Osteocyte (in vitro differentiated cells): ENCODE results near the gene KRT82. TPM values are rescaled to one million over a fixed set of nuclear protein-coding genes. Genes with fewer than 3 reads are reported as not detected.
A peak's percentile ranks its signal among the peaks of the same experiment; 100 is the strongest.

Source experiments
- DNase-seq: peaks from one replicate; pipeline ENCODE4 v3.0.0; 2021; ENCODE audit warnings: mixed read lengths; ENCODE audit not compliant: unreplicated experiment; ENCODE audit errors: extremely low spot score
- H3K27ac Mint-ChIP-seq: one replicate; pipeline ENCODE4 v1.8.0; 2021; ENCODE audit warnings: mild to moderate bottlenecking, mixed read lengths; ENCODE audit not compliant: unreplicated experiment
- H3K27me3 Mint-ChIP-seq: one replicate; pipeline ENCODE4 v1.8.0; 2021; ENCODE audit warnings: mixed read lengths; ENCODE audit not compliant: unreplicated experiment
- H3K36me3 Mint-ChIP-seq: one replicate; pipeline ENCODE4 v1.8.0; 2021; ENCODE audit warnings: mixed read lengths; ENCODE audit not compliant: unreplicated experiment
- H3K4me1 Mint-ChIP-seq: one replicate; pipeline ENCODE4 v1.8.0; 2021; ENCODE audit warnings: mixed read lengths; ENCODE audit not compliant: unreplicated experiment
- H3K4me3 Mint-ChIP-seq: one replicate; pipeline ENCODE4 v1.8.0; 2021; ENCODE audit warnings: mild to moderate bottlenecking, moderate library complexity, mixed read lengths; ENCODE audit not compliant: unreplicated experiment
- H3K9me3 Mint-ChIP-seq: one replicate; pipeline ENCODE4 v1.8.0; 2021; ENCODE audit warnings: mixed read lengths; ENCODE audit not compliant: unreplicated experiment
- CTCF ChIP-seq: fragments of 200-600 bp; sonication (generic); IDR thresholded peaks from 2 replicates; pipeline ENCODE4 v1.5.0; 2021; ENCODE audit warnings: antibody characterized with exemption, mild to moderate bottlenecking, moderate library complexity
- total RNA-seq: library from RNA; stranded (reverse); gene quantifications from 2 replicates; pipeline ENCODE4 v1.2.1, GENCODE V29; 2021

KRT82 gene
- total RNA-seq, 1 donor from 2014 or later: not detected

GRCh38 chr12:52356762-52357580, 49.2 kb downstream of the KRT82 start:
- no peaks in the 10 kb centered on the region for H3K36me3 Mint-ChIP-seq
- TF ChIP-seq CTCF: no peak
- peaks cover 31% of the 10 kb centered on the region for H3K27me3 Mint-ChIP-seq
- H3K9me3 Mint-ChIP-seq: no peaks in the 10 kb centered on the region
- peak; percentile 81 for DNase-seq
- no peak overlapping the region for H3K27ac Mint-ChIP-seq
- H3K4me1 Mint-ChIP-seq: peaks cover 18% of the 10 kb centered on the region
- H3K4me3 Mint-ChIP-seq: no peak overlapping the region

- Mint-ChIP-seq H3K9me3 (no peaks in the 10 kb centered on the region), H3K4me1 (peaks cover 20% of the 10 kb centered on the region), H3K27ac (no peak overlapping the region), H3K4me3 (no peak overlapping the region), H3K36me3 (no peaks in the 10 kb centered on the region), H3K27me3 (peaks cover 35% of the 10 kb centered on the region)
- no peak for TF ChIP-seq CTCF
- peak; percentile 81 for DNase-seq
These were observed 49.9 kb downstream of the KRT82 start for GRCh38 chr12:52356031-52356761.

GRCh38 chr12:52355176-52355575, 51.0 kb downstream of the KRT82 start:
- H3K4me1 Mint-ChIP-seq: peaks cover 20% of the 10 kb centered on the region
- no peak overlapping the region for H3K27ac Mint-ChIP-seq
- no peaks in the 10 kb centered on the region for H3K9me3 Mint-ChIP-seq
- H3K27me3 Mint-ChIP-seq: peaks cover 39% of the 10 kb centered on the region
- TF ChIP-seq CTCF: no peak
- no peaks in the 10 kb centered on the region for H3K36me3 Mint-ChIP-seq
- peak; percentile 40 for DNase-seq
- H3K4me3 Mint-ChIP-seq: no peak overlapping the region

GRCh38 chr12:52354200-52354599, 51.9 kb downstream of the KRT82 start:
- no peaks in the 10 kb centered on the region for H3K9me3 Mint-ChIP-seq
- DNase-seq: peak; percentile 68
- H3K36me3 Mint-ChIP-seq: no peaks in the 10 kb centered on the region
- no peak overlapping the region for H3K4me3 Mint-ChIP-seq
- TF ChIP-seq CTCF: no peak
- H3K27me3 Mint-ChIP-seq: peaks cover 42% of the 10 kb centered on the region
- H3K27ac Mint-ChIP-seq: no peak overlapping the region
- peaks cover 16% of the 10 kb centered on the region for H3K4me1 Mint-ChIP-seq

GRCh38 chr12:52353766-52354165, 52.4 kb downstream of the KRT82 start:
- Mint-ChIP-seq H3K9me3 (no peaks in the 10 kb centered on the region), H3K4me1 (peaks cover 16% of the 10 kb centered on the region), H3K27me3 (peaks cover 45% of the 10 kb centered on the region), H3K4me3 (no peak overlapping the region), H3K27ac (no peak overlapping the region), H3K36me3 (no peaks in the 10 kb centered on the region)
- peak; percentile 77 for DNase-seq
- no peak for TF ChIP-seq CTCF
